Activated T-cell treated with anti-CD3 and anti-CD28 coated beads for 48 hours (primary cell): Measurements from ENCODE around the gene NMD3.

Experiments
- DNase-seq: peaks from one replicate; pipeline ENCODE4 v3.0.0-alpha.2; 2020; ENCODE audit warnings: low read depth

NMD3 gene

DNA sequence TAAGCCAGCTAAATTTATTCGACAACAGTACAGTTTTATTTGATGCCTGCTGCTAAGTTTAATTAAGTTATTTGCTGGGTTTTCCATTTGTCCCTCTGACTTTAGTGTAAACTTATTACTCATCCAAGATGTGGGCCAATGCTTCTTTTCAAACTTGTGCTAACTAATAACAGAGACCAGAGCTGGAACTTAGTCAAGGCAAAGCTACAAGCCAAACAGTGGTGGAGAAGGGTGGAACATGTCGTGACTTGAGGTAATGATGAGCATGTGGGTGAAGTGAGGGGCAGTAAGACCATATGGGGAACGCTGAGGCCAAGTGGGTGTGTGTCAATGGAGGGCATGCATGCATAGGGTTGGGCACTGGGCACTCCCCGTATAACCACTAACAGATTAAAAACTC is 63.9 kb downstream of the NMD3 start:
- DNase-seq: no peak

DNA sequence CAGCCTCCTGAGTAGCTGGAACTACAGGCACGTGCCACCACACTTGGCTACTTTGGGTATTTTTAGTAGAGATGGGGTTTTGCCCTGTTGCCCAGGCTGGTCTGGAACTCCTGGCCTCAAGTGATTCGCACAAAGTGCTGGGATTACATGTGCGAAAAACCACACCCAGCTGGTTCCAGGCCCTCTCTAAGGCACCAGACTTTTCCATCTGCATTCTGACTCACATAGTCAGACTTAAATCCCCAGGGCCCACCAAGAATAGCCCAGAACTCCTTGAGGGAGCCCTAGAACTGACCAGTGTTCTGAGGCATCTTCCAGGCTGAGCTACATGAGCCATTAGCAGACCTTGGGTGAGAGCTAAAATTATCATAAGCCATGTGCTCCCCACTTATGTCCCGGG is 68.1 kb downstream of the NMD3 start:
- no peak for DNase-seq

DNA sequence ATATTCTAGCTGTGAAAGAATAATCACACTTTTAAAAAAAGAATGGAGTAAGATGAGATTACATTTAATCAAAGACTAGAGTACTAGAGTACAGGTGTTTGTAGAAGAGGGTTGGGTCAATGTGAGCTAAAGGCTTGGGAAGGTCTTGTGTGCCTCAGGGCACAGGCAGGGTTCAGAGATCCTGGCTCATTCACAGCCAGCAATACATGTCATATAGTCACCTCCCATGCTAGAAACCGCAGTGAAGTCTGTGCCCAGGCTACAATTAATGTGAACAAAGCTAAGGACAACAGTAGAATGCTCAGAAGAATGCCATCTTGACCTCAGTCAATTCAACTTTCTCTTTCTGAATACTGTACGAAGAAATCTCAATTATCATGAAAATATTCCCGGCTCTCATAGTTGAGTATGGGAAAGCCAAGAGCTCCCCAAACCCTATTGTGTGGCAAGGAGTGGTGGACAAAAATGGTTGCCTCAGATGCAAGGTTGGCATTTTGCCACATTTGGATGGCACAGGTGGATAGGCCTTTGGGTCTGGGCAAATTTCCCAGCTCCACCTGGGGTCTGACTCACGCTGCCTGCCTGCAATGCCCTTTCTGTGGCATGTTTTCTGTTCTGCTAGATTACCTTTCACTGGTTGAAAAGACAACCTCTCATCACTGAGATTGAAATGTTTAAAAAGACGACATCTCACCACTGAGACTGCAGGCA is 70.2 kb downstream of the NMD3 start:
- DNase-seq: no peak

DNA sequence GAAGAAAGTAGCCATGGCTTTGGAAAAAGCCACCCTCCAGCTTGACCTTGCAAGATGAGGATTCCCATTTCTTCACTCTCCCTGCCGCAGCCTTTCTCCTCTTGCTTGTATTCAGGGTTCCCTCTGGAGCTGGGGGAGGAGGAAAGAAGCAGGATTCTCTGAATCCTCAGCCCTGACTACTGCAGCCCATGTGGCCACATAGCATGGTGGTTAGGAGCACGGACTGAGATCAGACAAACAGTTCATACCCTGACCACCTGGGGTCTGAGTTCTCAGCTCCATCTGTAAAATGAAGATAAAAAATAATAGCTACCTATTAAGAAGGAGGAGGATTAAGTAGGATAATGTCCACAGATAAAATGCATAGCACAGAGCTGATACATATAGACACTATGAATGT is 72.3 kb downstream of the NMD3 start:
- DNase-seq: no peak

DNA sequence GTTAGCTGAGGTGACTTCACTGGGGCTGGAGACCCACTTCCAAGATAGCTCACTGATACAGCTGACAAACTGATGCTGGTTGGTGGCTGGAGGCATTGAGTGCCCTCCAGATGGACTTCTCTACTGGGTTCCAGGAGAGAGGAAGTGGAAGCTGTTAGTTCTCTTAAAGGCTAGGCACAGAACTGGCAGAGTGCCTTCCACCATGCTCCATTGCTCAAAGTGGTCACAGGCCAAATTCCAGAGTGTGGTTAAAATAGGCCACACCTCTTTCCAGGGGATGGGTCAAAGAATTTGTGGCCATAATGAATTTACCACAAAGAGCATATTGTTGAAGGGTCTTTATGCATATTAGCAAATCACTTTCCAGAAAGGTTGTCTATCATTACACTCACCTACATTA is 74.2 kb downstream of the NMD3 start:
- DNase-seq: no peak

DNA sequence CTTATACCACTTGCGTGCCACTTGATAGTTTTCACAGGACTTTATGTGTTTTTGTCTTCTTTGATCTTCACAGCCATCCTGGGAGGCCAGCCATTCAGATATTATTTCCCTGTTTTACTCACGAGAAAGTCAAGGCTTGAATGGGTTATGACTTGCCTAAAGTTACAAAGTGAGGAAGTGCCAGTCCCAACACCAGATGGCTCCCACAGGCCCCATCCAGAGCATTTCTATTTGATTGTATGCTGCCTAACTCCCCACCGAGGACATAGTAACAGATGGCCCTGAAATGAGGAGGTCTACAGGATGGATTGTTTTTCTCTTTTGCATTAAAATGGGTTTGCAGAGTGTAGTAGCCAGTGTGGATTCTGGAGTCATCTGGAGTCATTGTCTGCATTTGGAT is 75.7 kb downstream of the NMD3 start:
- DNase-seq: no peak
